Naive thymus-derived CD8-positive, alpha-beta T cell (primary cell): ENCODE measurements around the gene C1orf141. TPM values are rescaled to one million over a fixed set of nuclear protein-coding genes. Genes with fewer than 3 reads are reported as not detected.
"Not testable (repeated sequence)": the region's sequence is repeated elsewhere in the genome, so short reads cannot be mapped to it uniquely, and the experiment has no call there.

Source experiments
- ATAC-seq, 2 donors: fragments of 150-1000 bp; cut with Tn5 transposase in 1 of 2; sonication (Bioruptor Pico), chemical (Tn5 transposase) in 1 of 2; 1 replicate in 1 of 2; 2 replicates in 1 of 2; pipeline ENCODE4 v1.10.0; 2021; ENCODE audit warnings: mild to moderate bottlenecking in 2 of 2, moderate library complexity in 2 of 2
- POLR2A ChIA-PET: fragments of 350-600 bp; sonication (Branson Sonifier 250); formaldehyde crosslinking; loops from one replicate; lab custom pipeline; 2021; ENCODE audit warnings: antibody characterized with exemption; lab: Charles Lee
- DNase-seq, 10 donors: peaks; one replicate each; pipeline versions ENCODE4 v3.0.0 to v3.0.0-alpha.2; 2020 to 2022
- H3K27ac Mint-ChIP-seq, 10 donors: one replicate each; pipeline ENCODE4 v1.8.0; 2020 to 2022; ENCODE audit warnings: mild to moderate bottlenecking in 10 of 10, mixed read lengths in 10 of 10, moderate library complexity in 4 of 10, inconsistent platforms in 1 of 10
- H3K27me3 Mint-ChIP-seq, 5 donors: one replicate each; pipeline ENCODE4 v1.8.0; 2021 to 2022; ENCODE audit warnings: mixed read lengths in 5 of 5
- H3K36me3 Mint-ChIP-seq, 3 donors: one replicate each; pipeline ENCODE4 v1.8.0; 2020 to 2022; ENCODE audit warnings: mixed read lengths in 3 of 3, mild to moderate bottlenecking in 2 of 3, inconsistent platforms in 1 of 3
- H3K4me1 Mint-ChIP-seq, 4 donors: one replicate each; pipeline ENCODE4 v1.8.0; 2021 to 2022; ENCODE audit warnings: mixed read lengths in 4 of 4
- H3K4me3 Mint-ChIP-seq, 10 donors: one replicate each; pipeline ENCODE4 v1.8.0; 2020 to 2022; ENCODE audit warnings: mild to moderate bottlenecking in 10 of 10, mixed read lengths in 10 of 10, moderate library complexity in 6 of 10, inconsistent platforms in 1 of 10
- H3K9me3 Mint-ChIP-seq, 9 donors: one replicate each; pipeline ENCODE4 v1.8.0; 2020 to 2022; ENCODE audit warnings: mixed read lengths in 9 of 9, mild to moderate bottlenecking in 3 of 9, inconsistent platforms in 1 of 9, moderate library complexity in 1 of 9
- polyA plus RNA-seq, 3 donors: library from polyadenylated mRNA; unstranded; fragments of 300-500 nt; fragmentation: Illumina TruSeq; gene quantifications; one replicate each; pipeline ENCODE4 v1.2.3, GENCODE V29; 2021
- total RNA-seq, 8 experiments: library from RNA in 2 of 8; stranded (reverse) in 2 of 8; gene quantifications; one replicate each; pipeline ENCODE4 v1.2.3 and lab custom pipeline; 2021 to 2026

Gene C1orf141
- total and polyA plus RNA-seq, 5 experiments from 2014 or later = not detected

DNA sequence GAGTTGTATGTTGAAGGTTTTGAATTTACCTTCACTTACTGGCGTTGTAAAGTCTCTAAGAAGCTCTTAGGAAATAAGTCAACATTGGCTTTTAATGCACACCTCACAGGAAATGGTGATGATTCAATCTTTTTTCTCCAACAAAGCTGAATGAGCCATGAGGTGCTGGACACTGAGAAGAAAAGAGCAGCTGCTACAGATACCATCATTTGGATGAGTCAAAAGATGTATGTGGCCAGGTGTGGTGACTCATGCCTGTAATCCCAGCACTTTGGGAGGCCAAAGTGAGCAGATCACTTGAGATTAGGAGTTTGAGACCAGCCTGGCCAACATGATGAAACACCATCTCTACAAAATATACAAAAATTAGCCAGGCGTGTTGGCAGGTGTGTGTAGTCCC, 28.2 kb upstream of the C1orf141 start:
- peaks cover 0 to 2% (median 0%) of the 10 kb centered on the region in 9 donors for H3K9me3 Mint-ChIP-seq
- peaks cover 7 to 12% (median 9%) of the 10 kb centered on the region in 4 donors for H3K4me1 Mint-ChIP-seq
- POLR2A ChIA-PET = no interaction called here
- DNase-seq = no peak
- no peaks in the 10 kb centered on the region for H3K36me3 Mint-ChIP-seq
- H3K4me3 Mint-ChIP-seq = no peak overlapping the region
- H3K27me3 Mint-ChIP-seq = peaks cover 0 to 31% (median 4%) of the 10 kb centered on the region in 5 donors
- no peak for ATAC-seq
- H3K27ac Mint-ChIP-seq = peak overlapping the region in 1 of 10 donors; percentile 2

DNA sequence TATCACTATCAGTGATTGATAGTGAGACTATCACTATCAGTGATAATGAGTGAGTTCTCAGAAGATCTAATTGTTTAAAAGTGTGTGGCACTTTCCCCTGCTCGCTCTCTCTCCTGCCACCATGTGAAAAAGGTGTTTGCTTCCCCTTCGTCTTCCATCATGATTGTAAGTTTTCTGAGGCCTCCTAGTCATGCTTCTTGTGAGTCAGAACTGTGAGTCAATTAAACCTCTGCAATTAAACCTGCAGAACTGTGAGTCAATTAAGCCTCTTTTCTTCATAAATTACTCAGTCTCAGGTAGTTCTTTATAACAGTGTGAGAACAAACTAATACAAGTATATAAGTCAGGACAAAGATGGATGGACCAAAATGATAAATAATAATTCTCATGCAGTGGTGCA, 24.5 kb upstream of the C1orf141 start:
- H3K9me3 Mint-ChIP-seq = peaks cover 0 to 9% (median 0%) of the 10 kb centered on the region in 9 donors
- POLR2A ChIA-PET = interaction anchor here (0.9 kb wide), 1 partner anchor 12 kb away, joined by 3 read pairs; no protein-coding TSS in a partner anchor
- H3K27ac Mint-ChIP-seq = peak overlapping the region in 1 of 10 donors; percentile 26
- H3K36me3 Mint-ChIP-seq = peaks cover 0 to 11% (median 0%) of the 10 kb centered on the region in 3 donors
- ATAC-seq (no peak), DNase-seq (no peak)
- peaks cover 6 to 34% (median 11%) of the 10 kb centered on the region in 5 donors for H3K27me3 Mint-ChIP-seq
- peaks cover 7 to 12% (median 10%) of the 10 kb centered on the region in 4 donors for H3K4me1 Mint-ChIP-seq
- H3K4me3 Mint-ChIP-seq = no peak overlapping the region

GRCh38 chr1:67158401-67158800, 23.6 kb upstream of the C1orf141 start:
- H3K4me1 Mint-ChIP-seq = peaks cover 7 to 12% (median 10%) of the 10 kb centered on the region in 4 donors
- ATAC-seq (no peak), DNase-seq (no peak)
- H3K27ac Mint-ChIP-seq = no peak overlapping the region
- no peak overlapping the region for H3K4me3 Mint-ChIP-seq
- peaks cover 0 to 9% (median 0%) of the 10 kb centered on the region in 9 donors for H3K9me3 Mint-ChIP-seq
- POLR2A ChIA-PET = interaction anchor here (0.7 to 1.2 kb wide), 2 partner anchors 11 to 808 kb away, joined by 3 to 4 read pairs; no protein-coding TSS in a partner anchor
- peaks cover 6 to 42% (median 14%) of the 10 kb centered on the region in 5 donors for H3K27me3 Mint-ChIP-seq
- peaks cover 0 to 11% (median 0%) of the 10 kb centered on the region in 3 donors for H3K36me3 Mint-ChIP-seq

- ATAC-seq = no peak
- H3K9me3 Mint-ChIP-seq = peaks cover 0 to 9% (median 0%) of the 10 kb centered on the region in 9 donors
- peaks cover 0 to 40% (median 11%) of the 10 kb centered on the region in 5 donors for H3K27me3 Mint-ChIP-seq
Measured at GRCh38 chr1:67150931-67151330, 16.2 kb upstream of the C1orf141 start.

DNA sequence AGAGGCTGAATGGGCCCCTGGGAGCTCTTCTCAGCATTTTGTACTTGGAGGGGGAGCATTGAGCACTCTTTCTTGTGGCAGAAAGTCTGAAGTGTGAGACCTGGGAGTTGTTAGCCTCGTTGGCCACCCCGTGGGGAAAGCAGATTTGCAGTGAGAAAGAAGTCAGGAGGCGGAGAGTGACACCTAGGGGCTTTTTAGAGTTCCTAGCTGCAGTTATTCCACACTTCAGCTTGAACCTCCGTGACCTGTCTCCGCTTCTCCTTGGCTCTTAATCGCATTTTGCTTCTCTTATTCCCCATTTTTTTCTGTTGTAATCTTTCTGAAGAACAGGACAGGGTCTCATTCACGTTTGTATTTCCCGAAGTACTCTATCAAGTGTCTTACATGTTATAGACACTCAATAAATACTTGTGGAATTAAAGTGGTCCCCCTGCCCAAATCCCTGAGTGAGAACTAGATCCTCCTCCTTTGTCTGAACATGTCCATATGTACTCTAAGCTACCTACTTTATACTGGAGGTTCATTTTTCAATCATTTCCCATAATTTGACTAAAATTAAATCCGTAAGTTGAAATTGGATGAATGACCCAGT, 14.5 kb upstream of the C1orf141 start:
- POLR2A ChIA-PET = interaction anchor here (0.6 to 2.4 kb wide), 13 partner anchors 22 to 384 kb away, joined by 3 to 17 read pairs (median 4); partner anchors contain the start of genes DNAI4, MIER1 and SLC35D1

More at GRCh38 chr1:67150931-67151330, 16.2 kb upstream of the C1orf141 start:
- POLR2A ChIA-PET = interaction anchor here (0.7 kb wide), 1 partner anchor 12 kb away, joined by 3 read pairs; no protein-coding TSS in a partner anchor
- Mint-ChIP-seq H3K27ac (no peak overlapping the region), H3K4me1 (peaks cover 11 to 22% (median 20%) of the 10 kb centered on the region in 4 donors), H3K36me3 (peaks cover 0 to 11% (median 0%) of the 10 kb centered on the region in 3 donors), H3K4me3 (no peak overlapping the region)
- no peak for DNase-seq

GRCh38 chr1:67148516-67149178, 13.9 kb upstream of the C1orf141 start:
- POLR2A ChIA-PET = interaction anchor here (0.9 to 2.4 kb wide), 13 partner anchors 22 to 384 kb away, joined by 3 to 17 read pairs (median 4); partner anchors contain the start of genes DNAI4, MIER1 and SLC35D1
- Mint-ChIP-seq H3K27ac (peak overlapping the region in 4 of 10 donors; percentile 27 to 66 (median 32)), H3K4me1 (peaks cover 15 to 42% (median 31%) of the 10 kb centered on the region in 4 donors), H3K27me3 (peaks cover 0 to 18% (median 5%) of the 10 kb centered on the region in 5 donors), H3K4me3 (no peak overlapping the region), H3K9me3 (no peaks in the 10 kb centered on the region), H3K36me3 (no peaks in the 10 kb centered on the region)
- peak; percentile 40 to 44 for ATAC-seq
- no peak for DNase-seq

More for the DNA sequence above, 14.5 kb upstream of the C1orf141 start:
- no peaks in the 10 kb centered on the region for H3K36me3 Mint-ChIP-seq
- peaks cover 0 to 24% (median 9%) of the 10 kb centered on the region in 5 donors for H3K27me3 Mint-ChIP-seq
- H3K9me3 Mint-ChIP-seq = peaks cover 0 to under 1% (median 0%) of the 10 kb centered on the region in 9 donors
- peak overlapping the region in 5 of 10 donors; percentile 18 to 66 (median 36) for H3K27ac Mint-ChIP-seq
- peaks cover 14 to 35% (median 26%) of the 10 kb centered on the region in 4 donors for H3K4me1 Mint-ChIP-seq
- peak overlapping the region in 1 of 10 donors; percentile 54 for H3K4me3 Mint-ChIP-seq
- peak; percentile 35 to 85 (median 67) for DNase-seq
- peak; percentile 94 to 96 for ATAC-seq

DNA sequence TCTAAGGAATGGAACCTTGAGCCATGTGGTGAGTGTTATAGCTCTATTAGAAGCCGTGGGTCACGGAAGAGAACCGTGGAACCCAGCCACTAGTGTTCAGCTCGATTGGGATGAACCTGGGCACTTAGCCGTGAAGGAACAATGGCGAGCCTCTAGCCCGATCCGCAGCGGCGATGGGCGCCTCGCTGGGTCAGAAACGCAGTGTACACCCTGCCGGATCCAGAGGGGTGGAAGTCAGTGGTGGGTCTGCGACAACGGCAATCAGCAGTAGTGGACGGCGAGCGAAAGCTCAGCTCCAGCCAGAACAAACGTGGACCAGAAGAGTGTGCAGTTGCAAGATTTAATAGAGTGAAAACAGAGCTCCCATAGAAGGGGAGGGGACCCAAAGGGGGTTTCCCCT, 13.2 kb upstream of the C1orf141 start:
- not testable (repeated sequence) for H3K36me3 Mint-ChIP-seq, H3K27ac Mint-ChIP-seq, DNase-seq, ATAC-seq, H3K4me3 Mint-ChIP-seq, H3K9me3 Mint-ChIP-seq
- Mint-ChIP-seq H3K27me3 (peaks cover 0 to 11% (median 3%) of the 10 kb centered on the region in 5 donors), H3K4me1 (peaks cover 20 to 48% (median 38%) of the 10 kb centered on the region in 4 donors)
- POLR2A ChIA-PET = interaction anchor here (1.0 to 2.4 kb wide), 5 partner anchors 65 to 152 kb away, joined by 3 to 17 read pairs (median 4); partner anchors contain the start of gene SLC35D1

- POLR2A ChIA-PET = interaction anchor here (1.2 kb wide), 1 partner anchor 68 kb away, joined by 3 read pairs; no protein-coding TSS in a partner anchor
- Mint-ChIP-seq H3K9me3 (no peaks in the 10 kb centered on the region), H3K4me1 (peaks cover 25 to 58% (median 48%) of the 10 kb centered on the region in 4 donors), H3K4me3 (no peak overlapping the region), H3K27ac (peak overlapping the region in 4 of 10 donors; percentile 7 to 73 (median 52)), H3K27me3 (peaks cover 0 to 9% (median 0%) of the 10 kb centered on the region in 5 donors), H3K36me3 (no peaks in the 10 kb centered on the region)
- no peak for ATAC-seq
- DNase-seq = no peak
Measured at GRCh38 chr1:67146539-67146938, 11.8 kb upstream of the C1orf141 start.

GRCh38 chr1:67146101-67146500, 11.3 kb upstream of the C1orf141 start:
- POLR2A ChIA-PET = interaction anchor here (1.2 kb wide), 1 partner anchor 68 kb away, joined by 3 read pairs; no protein-coding TSS in a partner anchor
- DNase-seq (peak in 1 of 10 donors; percentile 11), ATAC-seq (peak in 1 of 2 donors; percentile 9)
- Mint-ChIP-seq H3K27ac (peak overlapping the region in 2 of 10 donors; percentile 7 to 69), H3K9me3 (no peaks in the 10 kb centered on the region), H3K36me3 (no peaks in the 10 kb centered on the region), H3K27me3 (peaks cover 0 to 9% (median 0%) of the 10 kb centered on the region in 5 donors), H3K4me3 (no peak overlapping the region), H3K4me1 (peaks cover 26 to 61% (median 49%) of the 10 kb centered on the region in 4 donors)

GRCh38 chr1:67144696-67145095, 9.9 kb upstream of the C1orf141 start:
- H3K9me3 Mint-ChIP-seq = no peaks in the 10 kb centered on the region
- H3K4me3 Mint-ChIP-seq = peak overlapping the region in 9 of 10 donors; percentile 50 to 75 (median 65)
- POLR2A ChIA-PET = interaction anchor here (0.7 to 2.3 kb wide), 5 partner anchors 67 to 347 kb away, joined by 3 to 12 read pairs (median 4); partner anchors contain the start of genes MIER1 and SLC35D1
- H3K27me3 Mint-ChIP-seq = no peaks in the 10 kb centered on the region
- peaks cover 26 to 61% (median 49%) of the 10 kb centered on the region in 4 donors for H3K4me1 Mint-ChIP-seq
- ATAC-seq (no peak), DNase-seq (peak in 6 of 10 donors; percentile 11 to 43 (median 28))
- no peaks in the 10 kb centered on the region for H3K36me3 Mint-ChIP-seq
- H3K27ac Mint-ChIP-seq = peak overlapping the region; percentile 2 to 95 (median 56)

DNA sequence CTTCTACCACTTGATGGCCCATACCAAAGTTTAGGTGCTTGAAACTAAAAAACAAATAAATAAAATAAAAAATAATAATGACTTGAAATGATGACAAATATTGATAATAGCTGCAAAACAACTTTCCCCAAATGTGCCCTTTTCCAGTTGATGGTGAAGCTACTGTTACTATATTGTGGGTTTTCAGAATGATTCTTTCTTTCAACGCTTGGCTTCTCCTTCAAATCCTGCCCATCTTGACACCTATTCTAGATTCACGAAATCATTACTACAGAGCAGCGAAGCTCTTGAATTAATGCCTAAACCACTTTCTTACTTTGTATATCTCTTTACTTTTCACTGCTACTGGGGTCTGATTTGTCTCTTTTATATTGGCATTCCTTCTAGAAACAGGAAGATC, 9.2 kb upstream of the C1orf141 start:
- Mint-ChIP-seq H3K36me3 (no peaks in the 10 kb centered on the region), H3K4me1 (peaks cover 25 to 54% (median 43%) of the 10 kb centered on the region in 4 donors), H3K27me3 (no peaks in the 10 kb centered on the region), H3K9me3 (no peaks in the 10 kb centered on the region), H3K4me3 (peak overlapping the region in 7 of 10 donors; percentile 2 to 69 (median 20)), H3K27ac (peak overlapping the region in 7 of 10 donors; percentile 3 to 96 (median 72))
- POLR2A ChIA-PET = interaction anchor here (0.8 to 2.3 kb wide), 4 partner anchors 68 to 346 kb away, joined by 3 to 12 read pairs (median 5); partner anchors contain the start of genes MIER1 and SLC35D1
- ATAC-seq = no peak
- DNase-seq = no peak
